ENCODE measurements around the gene CIRBP.

GRCh38 chr19:1258707-1259205 is 10.4 kb upstream of the CIRBP start:
- TF ChIP-seq EGR1 (IDR thresholded peaks at IDR 0.05; ENCODE audit: low read depth in 2 of 2) (no peak), CTCF (IDR thresholded peaks at IDR 0.05; ENCODE audit: low read depth, low read length, missing input control) (no peak), YY1 (IDR thresholded peaks at IDR 0.05) (no peak), MAX (IDR thresholded peaks at IDR 0.05) (no peak), JUND (IDR thresholded peaks at IDR 0.05) (no peak), REST (IDR thresholded peaks at IDR 0.05) (no peak), HNF4A (conservative IDR thresholded peaks at IDR 0.05) (no peak), NR2F2 (IDR thresholded peaks at IDR 0.05) (no peak), FOXA1 (IDR thresholded peaks at IDR 0.05) (no peak), SP1 (IDR thresholded peaks at IDR 0.05) (no peak)

All from liver (tissue), 3 donors.